SH-SY5Y (cell line): Measurements from ENCODE around the gene GAP43.

Source experiments
- GATA2 ChIP-seq: IDR thresholded peaks from 2 replicates; pipeline ENCODE4 v1.6.1; 2011; ENCODE audit warnings: mild to moderate bottlenecking, low read depth, low read length
- GATA3 ChIP-seq: IDR thresholded peaks from 2 replicates; pipeline ENCODE4 v1.6.1; 2011; ENCODE audit warnings: low read depth, mild to moderate bottlenecking, low read length, moderate library complexity

DNA sequence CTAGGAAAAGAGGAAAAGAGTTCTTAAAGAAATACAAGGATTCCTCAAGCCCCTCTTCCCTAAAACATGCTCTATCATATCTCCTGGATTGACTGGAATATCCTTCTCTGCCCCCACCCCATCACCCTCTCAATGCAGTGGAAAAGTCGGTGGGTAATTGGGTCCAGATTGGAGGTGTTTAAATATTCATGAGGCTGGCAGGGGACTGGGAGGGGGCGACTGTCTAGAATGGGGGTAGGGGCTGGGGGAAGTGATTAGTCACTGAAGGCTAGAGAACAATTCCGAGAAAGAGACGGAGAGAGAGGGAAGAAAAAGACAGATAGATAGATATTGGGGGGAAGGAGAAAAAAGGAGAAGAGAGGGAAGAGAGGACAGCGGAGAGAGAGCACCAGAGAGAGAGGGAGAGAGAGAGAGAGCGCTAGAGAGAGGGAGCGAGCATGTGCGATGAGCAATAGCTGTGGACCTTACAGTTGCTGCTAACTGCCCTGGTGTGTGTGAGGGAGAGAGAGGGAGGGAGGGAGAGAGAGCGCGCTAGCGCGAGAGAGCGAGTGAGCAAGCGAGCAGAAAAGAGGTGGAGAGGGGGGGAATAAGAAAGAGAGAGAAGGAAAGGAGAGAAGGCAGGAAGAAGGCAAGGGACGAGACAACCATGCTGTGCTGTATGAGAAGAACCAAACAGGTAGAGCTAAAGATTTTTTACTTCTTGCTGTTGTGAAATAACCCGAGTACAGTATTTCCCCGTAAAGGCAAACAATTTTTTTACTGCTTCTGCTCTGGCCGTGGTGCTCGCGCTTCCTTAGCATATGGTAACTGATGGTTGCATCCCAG, at the start of gene GAP43:
- TF ChIP-seq GATA2, result no peak; the same call in 1 of the 2 replicates
- TF ChIP-seq GATA3, result no peak
